ENCODE measurements around the gene TMX1.
A peak's percentile ranks its signal among the peaks of the same experiment; 100 is the strongest.

Gene TMX1

DNA sequence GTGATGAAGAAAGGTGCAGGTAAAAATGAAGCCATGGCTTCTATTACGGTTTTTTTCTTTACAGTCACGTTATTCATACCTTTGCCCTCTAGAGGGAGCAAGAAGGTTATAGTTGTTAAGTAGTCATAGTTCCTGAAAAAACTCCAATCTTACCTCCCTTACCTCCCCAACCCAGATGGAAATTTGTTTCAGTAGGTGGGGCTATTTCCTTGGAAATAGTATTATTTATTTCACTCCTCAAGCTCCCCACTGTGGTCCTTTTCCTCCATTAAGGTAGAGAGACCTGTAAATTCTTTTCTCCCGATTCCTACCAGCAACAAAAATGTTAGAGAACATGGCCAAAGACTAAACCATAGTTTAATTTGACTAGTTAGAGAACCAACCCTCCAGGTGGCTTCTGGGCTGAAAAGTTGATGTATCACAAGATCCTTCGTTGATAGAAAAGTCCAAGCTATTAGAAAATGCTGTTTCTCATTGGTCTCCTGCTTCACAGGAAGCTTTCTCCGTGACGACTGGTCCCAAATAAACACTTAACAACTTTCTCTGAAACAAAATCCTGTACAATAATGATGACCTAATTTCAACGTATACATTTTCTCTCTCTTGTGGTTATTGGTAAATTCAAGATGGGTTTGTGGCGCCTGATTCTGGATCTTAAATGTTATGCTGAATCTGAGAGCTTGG is 43.5 kb downstream of the TMX1 start:
- H3K9me2 ChIP-seq (replicated peaks; ENCODE audit: control insufficient read depth, low read length): no peaks in the 10 kb centered on the region
- no peak overlapping the region for H3K4me2 ChIP-seq (ENCODE audit: low read length)
- H3K9me3 ChIP-seq (ENCODE audit: control insufficient read depth, insufficient read depth, low read length): no peaks in the 10 kb centered on the region
- no peak for TF ChIP-seq EZH2phosphoT487 (IDR thresholded peaks at IDR 0.05; ENCODE audit: borderline replicate concordance, low read length)
- TF ChIP-seq, protein P1, sequence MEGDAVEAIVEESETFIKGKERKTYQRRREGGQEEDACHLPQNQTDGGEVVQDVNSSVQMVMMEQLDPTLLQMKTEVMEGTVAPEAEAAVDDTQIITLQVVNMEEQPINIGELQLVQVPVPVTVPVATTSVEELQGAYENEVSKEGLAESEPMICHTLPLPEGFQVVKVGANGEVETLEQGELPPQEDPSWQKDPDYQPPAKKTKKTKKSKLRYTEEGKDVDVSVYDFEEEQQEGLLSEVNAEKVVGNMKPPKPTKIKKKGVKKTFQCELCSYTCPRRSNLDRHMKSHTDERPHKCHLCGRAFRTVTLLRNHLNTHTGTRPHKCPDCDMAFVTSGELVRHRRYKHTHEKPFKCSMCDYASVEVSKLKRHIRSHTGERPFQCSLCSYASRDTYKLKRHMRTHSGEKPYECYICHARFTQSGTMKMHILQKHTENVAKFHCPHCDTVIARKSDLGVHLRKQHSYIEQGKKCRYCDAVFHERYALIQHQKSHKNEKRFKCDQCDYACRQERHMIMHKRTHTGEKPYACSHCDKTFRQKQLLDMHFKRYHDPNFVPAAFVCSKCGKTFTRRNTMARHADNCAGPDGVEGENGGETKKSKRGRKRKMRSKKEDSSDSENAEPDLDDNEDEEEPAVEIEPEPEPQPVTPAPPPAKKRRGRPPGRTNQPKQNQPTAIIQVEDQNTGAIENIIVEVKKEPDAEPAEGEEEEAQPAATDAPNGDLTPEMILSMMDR (IDR thresholded peaks at IDR 0.05; ENCODE audit: low read depth, low read length, poor library complexity, severe bottlenecking): peak; percentile 81
- H3K4me3 ChIP-seq (ENCODE audit: low read length): no peak overlapping the region
- no peaks in the 10 kb centered on the region for H3K36me3 ChIP-seq (ENCODE audit: control insufficient read depth, low read length)
- no peaks in the 10 kb centered on the region for H4K20me1 ChIP-seq (ENCODE audit: control insufficient read depth, insufficient read depth, low read depth, low read length)
- no peaks in the 10 kb centered on the region for H3K27me3 ChIP-seq (ENCODE audit: control insufficient read depth, low read length)
- H3K4me1 ChIP-seq (ENCODE audit: control insufficient read depth, low read length): peaks cover 11% of the 10 kb centered on the region
- no peak overlapping the region for H3K27ac ChIP-seq (ENCODE audit: low read depth, low read length)
- no peaks in the 10 kb centered on the region; the same call in 1 of the 2 replicates for H3F3A ChIP-seq (ENCODE audit: control insufficient read depth, insufficient read depth)
- no peaks in the 10 kb centered on the region for H3K79me2 ChIP-seq (ENCODE audit: control insufficient read depth, low read length)

DNA sequence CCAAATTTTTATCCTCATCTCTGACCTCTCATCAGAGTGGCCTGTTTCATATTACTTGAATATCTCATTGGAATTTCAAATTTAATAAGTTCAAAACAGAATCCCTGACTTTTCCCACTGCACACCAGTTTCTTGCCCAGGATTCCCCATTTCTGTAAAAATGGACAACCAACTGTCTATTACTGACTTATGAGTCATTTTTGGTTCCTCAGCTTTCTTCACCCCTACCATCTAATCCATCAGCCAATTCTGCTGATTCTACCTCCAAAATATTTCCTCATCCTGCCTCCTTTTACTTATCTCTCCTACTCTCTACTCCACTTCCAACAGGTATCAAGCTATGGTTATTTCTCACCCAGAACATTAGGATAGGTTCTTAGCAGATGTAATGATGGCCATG is 44.2 kb downstream of the TMX1 start:
- Histone ChIP-seq H3K36me3 (ENCODE audit: control insufficient read depth, low read length) (no peaks in the 10 kb centered on the region), H3K27me3 (ENCODE audit: control insufficient read depth, low read length) (no peaks in the 10 kb centered on the region), H3K9me2 (replicated peaks; ENCODE audit: control insufficient read depth, low read length) (no peaks in the 10 kb centered on the region), H3K4me3 (ENCODE audit: low read length) (no peak overlapping the region), H3K4me2 (ENCODE audit: low read length) (no peak overlapping the region), H3K79me2 (ENCODE audit: control insufficient read depth, low read length) (no peaks in the 10 kb centered on the region), H3F3A (ENCODE audit: control insufficient read depth, insufficient read depth) (no peaks in the 10 kb centered on the region; the same call in 1 of the 2 replicates), H3K4me1 (ENCODE audit: control insufficient read depth, low read length) (peaks cover 11% of the 10 kb centered on the region), H3K27ac (ENCODE audit: low read depth, low read length) (no peak overlapping the region), H4K20me1 (ENCODE audit: control insufficient read depth, insufficient read depth, low read depth, low read length) (no peaks in the 10 kb centered on the region), H3K9me3 (ENCODE audit: control insufficient read depth, insufficient read depth, low read length) (no peaks in the 10 kb centered on the region)
- TF ChIP-seq, protein P1 (IDR thresholded peaks at IDR 0.05; ENCODE audit: low read depth, low read length, poor library complexity, severe bottlenecking): no peak
- no peak for TF ChIP-seq EZH2phosphoT487 (IDR thresholded peaks at IDR 0.05; ENCODE audit: borderline replicate concordance, low read length)

GRCh38 chr14:51285120-51285519 is 45.1 kb downstream of the TMX1 start:
- Histone ChIP-seq H3F3A (ENCODE audit: control insufficient read depth, insufficient read depth) (no peaks in the 10 kb centered on the region; the same call in 1 of the 2 replicates), H3K79me2 (ENCODE audit: control insufficient read depth, low read length) (no peaks in the 10 kb centered on the region), H3K4me1 (ENCODE audit: control insufficient read depth, low read length) (peaks cover 11% of the 10 kb centered on the region), H3K4me2 (ENCODE audit: low read length) (no peak overlapping the region), H3K9me2 (replicated peaks; ENCODE audit: control insufficient read depth, low read length) (no peaks in the 10 kb centered on the region), H4K20me1 (ENCODE audit: control insufficient read depth, insufficient read depth, low read depth, low read length) (no peaks in the 10 kb centered on the region), H3K4me3 (ENCODE audit: low read length) (no peak overlapping the region), H3K9me3 (ENCODE audit: control insufficient read depth, insufficient read depth, low read length) (no peaks in the 10 kb centered on the region), H3K27me3 (ENCODE audit: control insufficient read depth, low read length) (no peaks in the 10 kb centered on the region), H3K27ac (ENCODE audit: low read depth, low read length) (no peak overlapping the region), H3K36me3 (ENCODE audit: control insufficient read depth, low read length) (no peaks in the 10 kb centered on the region)
- no peak for TF ChIP-seq EZH2phosphoT487 (IDR thresholded peaks at IDR 0.05; ENCODE audit: borderline replicate concordance, low read length)
- TF ChIP-seq, protein P1 (IDR thresholded peaks at IDR 0.05; ENCODE audit: low read depth, low read length, poor library complexity, severe bottlenecking): no peak

Data from DOHH2 (cell line).